ENCODE results near the gene EGFR.
"Not testable (repeated sequence)": the region's sequence is repeated elsewhere in the genome, so short reads cannot be mapped to it uniquely, and the experiment has no call there.

The EGFR gene

DNA sequence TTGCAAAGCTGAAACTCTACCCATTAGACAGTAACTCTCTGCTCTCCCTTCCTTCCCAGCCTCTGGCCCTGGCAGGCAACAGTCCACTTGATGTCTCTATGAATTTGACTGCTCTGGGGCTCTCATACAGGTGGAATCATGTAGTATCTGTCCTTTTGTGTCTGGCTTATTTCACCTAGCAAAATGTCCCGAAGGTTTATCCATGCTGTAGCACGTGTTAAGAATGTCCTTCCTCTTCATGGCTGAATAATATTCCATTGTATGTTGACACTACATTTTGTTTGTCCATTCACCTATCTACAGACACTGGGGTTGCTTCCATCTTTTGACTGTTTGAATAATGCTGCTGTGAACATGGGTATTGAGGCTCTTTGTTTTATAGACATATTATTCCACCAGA, 128.9 kb downstream of the EGFR start:
- DNase-seq (ENCODE audit: low spot score): no peak

DNA sequence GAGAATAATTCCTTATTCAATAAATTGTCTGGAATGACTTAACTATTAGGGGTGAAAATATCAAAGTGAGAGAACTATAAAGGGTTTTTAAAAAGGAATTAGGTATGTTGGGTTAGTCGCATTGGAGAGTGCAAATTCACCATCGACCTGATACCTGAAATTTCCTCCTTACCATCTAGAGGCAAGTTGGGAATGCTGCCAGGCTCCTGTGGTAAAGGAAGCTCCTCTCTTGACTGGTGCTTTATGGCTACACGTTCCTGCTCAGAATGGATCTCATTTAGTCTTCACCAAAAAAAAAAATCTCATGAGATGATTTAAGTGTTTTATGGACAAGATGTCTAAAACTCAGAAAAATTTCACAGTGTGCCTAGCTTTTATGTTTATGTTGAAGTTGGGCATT, 129.8 kb downstream of the EGFR start:
- no peak for DNase-seq (ENCODE audit: low spot score)

DNA sequence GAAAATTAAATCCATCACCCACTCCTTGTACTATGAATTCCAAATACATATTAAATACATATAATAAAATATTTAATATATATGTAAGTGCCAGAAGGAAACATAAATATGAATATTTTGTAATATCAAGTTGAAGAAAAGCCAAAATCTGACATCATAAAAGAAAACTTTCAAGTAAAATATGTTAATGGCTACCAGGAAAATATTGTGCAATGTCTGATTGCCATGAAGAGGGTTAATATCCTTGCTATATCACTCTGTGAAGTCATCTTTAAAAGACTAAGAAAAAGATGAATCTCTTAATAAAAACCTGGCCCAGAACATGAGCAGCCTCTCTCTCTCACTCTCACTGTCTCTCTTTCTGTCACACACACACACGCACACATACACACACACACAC, 130.2 kb downstream of the EGFR start:
- DNase-seq (ENCODE audit: low spot score): no peak

DNA sequence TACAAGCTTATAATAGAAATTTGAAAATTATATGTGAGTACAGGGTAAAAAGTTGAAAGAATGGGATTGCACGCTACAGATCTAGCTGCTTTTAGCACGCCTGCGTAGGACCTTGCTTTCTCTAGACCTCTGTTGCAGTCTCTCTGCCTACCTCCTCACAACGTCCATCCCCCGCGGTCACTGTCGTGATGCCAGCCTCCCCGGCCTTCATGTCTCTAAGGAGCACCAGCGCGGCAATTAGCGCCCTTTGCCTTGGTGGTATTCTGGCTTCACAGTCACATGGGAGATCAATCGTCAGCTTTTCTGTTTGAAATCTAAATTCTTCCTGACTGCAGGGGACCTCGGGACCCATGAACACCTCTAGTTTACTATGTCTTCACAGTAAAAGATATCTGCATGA, 131.3 kb downstream of the EGFR start:
- DNase-seq (ENCODE audit: low spot score): no peak

DNA sequence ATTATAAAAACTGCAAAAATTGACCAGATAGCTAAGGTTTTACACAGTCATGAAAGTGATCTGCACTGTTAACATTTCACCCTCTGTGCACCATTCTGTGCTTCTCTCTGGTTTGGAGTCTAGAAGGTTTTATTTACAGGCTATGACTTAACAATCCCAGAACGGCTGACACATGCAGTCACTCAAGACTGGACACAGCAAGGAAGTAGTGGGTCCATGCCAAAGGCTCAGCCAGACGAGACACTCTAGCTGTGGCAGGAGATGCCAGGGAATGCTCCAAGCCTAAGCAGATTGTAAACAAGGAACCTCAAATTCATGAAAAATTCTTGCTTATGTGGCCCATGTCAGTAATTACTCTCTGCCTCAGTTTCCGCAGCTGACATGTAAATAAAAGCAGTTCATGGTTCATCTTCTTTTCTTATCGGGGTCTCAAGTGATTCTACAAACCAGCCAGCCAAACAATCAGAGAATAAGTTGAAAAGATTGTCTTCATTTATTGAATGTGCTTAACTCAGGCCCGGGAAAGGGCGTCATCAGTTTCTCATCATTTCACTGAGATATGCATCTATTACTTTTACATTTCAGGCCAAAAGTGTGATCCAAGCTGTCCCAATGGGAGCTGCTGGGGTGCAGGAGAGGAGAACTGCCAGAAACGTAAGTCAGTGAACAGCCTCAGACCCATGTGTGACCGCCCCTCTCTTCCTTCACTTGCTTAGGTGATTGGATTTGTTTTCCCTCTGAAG, 132.1 kb downstream of the EGFR start:
- DNase-seq (ENCODE audit: low spot score): no peak

DNA sequence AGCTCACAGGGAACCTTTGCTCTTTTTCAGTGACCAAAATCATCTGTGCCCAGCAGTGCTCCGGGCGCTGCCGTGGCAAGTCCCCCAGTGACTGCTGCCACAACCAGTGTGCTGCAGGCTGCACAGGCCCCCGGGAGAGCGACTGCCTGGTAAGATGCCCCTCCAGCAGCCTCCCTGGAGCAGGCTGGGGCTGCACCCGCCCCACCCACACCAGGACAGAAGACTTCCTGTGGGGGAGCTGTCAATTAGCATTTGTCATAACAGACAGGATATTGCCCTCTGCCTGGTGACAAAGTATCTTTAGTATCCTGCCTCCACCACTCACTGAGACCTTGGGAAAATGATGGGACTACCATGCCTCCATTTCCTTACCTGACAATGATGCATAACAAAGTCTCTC, 133.7 kb downstream of the EGFR start:
- no peak for DNase-seq (ENCODE audit: low spot score)

DNA sequence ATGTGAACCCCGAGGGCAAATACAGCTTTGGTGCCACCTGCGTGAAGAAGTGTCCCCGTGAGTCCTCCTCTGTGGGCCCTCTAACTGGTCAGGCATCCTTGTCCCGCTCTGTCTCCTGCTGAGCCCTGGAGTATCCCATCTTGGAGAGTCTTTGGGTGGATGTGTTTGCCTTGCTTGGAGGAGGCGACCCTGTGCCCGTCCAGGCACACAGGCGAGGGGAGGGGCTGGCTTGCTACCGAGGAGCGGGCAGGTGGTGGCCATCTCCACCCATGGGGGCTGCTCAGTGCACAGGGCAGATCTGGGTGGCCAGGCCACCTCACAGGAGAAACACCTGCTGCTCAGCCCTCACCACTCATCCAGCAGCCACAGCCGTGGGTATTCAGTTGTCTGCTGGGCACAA, 135.3 kb downstream of the EGFR start:
- DNase-seq (ENCODE audit: low spot score): no peak

DNA sequence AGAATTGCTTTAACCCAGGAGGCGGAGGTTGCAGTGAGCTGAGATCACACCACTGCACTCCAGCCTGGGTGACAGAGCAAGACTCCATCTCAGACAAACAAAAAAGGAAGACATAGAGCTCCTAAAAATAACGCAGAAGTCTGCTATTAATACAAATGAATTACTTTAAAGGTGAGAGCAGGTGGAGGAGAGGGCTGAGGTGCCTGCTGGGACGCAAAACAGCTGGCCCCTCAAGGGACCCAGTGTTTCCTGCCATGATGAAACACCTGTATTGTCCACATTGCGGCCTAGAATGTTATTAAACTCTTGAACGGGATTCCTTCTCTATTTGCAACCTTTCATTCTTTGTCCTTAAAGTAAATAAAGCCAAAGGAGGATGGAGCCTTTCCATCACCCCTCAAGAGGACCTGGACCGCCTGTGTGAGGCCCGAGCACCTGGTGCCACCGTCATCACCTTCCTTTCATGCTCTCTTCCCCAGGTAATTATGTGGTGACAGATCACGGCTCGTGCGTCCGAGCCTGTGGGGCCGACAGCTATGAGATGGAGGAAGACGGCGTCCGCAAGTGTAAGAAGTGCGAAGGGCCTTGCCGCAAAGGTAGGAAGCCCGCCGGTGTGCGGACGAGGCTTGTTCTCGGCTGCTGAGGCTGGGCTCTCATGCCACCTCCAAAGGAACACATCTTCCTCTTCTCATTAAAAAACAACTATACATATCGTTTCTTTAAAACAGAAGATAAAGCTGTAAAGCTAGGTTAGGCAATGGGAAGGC, 136.7 kb downstream of the EGFR start:
- DNase-seq (ENCODE audit: low spot score): no peak

DNA sequence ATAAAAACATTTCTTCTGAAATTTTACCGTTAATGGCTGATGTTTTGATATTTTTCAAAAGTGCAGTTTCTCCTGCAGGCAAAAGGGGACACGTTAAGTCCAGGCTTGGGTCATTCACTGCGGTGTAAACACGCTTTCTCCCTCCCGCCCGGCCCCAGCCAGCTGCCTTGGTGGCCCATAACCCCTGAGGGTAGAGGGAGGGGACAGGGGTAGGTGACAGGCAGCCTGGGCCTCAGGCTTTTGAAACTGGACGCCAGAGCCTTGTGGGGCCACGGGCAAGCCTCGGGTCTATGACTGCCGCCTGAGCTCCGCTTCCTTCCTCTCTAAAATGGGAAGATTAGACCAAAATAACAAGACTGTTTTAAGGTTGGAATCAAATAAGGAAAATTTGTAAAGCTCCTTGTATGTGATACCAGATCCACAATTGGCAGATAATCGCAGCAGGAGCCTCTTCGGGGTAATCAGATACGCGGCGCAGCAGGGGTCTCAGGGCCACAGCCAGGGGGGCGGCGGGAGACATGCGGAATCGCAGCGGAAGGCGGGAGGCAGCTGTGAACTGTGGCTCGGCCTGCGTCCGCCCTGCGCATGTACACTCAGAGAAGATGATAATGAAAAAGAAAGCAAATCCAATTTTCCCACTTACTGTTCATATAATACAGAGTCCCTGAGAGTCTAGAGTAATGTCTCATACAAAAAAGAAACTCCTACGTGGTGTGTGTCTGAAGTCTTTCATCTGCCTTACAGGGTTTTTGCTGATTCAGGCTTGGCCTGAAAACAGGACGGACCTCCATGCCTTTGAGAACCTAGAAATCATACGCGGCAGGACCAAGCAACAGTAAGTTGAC, 138.3 kb downstream of the EGFR start:
- DNase-seq (ENCODE audit: low spot score): no peak

DNA sequence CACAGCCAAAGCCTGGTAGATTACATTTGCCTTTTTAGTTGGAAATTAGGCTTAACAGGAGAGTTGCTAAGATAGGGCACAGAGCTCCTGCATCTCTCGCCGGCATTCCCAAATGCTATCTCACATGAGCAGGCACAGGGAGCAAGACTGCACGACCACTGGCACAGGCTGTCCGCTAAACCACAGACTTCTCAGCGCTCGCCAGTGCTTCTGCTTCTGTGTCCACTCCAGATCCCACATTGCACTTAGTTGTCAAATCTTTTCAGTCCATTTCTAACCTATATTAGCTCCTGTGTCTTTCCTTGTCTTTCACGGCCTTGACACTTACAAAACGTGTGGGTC, 138.9 kb downstream of the EGFR start:
- no peak for DNase-seq (ENCODE audit: low spot score)

DNA sequence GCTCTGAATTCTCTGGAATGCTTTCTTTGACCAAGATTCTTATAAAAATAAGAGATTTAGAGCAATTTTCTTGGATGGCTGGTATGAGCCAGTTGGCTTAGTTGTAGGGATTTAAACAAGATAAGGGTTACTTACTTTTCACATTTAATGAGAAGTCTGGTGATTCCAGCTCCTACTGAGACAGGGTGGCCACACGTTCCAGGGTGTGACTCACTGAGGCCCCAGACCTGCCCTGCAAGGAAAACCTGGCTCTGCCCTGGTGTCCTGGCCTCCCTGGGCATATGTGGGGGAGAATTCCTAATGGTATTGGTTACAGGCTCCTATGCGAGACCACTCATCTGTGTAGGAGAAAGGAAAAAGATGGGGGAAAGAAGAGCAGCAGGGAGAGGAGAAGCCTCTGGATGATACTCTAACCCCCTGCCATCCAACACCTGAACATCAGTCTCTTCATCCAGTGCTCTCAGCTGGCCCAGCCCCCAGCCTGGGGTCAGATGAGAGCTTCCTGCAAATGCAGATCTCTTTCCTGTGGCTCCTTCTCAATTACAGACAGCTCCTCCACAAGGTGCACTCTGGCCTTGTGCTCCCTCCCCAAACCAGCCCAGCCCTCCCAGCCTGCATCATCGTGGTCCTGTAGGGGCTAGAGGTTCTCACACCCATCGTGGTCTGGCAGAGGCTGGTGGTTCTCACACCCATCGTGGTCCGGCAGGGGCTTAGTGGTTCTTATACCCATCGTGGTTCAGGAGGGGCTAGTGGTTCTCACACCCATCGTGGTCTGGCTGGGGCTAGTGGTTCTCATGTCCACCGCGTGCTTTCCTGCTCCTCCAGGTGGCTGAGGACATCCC, 139.9 kb downstream of the EGFR start:
- DNase-seq (ENCODE audit: low spot score): no peak

DNA sequence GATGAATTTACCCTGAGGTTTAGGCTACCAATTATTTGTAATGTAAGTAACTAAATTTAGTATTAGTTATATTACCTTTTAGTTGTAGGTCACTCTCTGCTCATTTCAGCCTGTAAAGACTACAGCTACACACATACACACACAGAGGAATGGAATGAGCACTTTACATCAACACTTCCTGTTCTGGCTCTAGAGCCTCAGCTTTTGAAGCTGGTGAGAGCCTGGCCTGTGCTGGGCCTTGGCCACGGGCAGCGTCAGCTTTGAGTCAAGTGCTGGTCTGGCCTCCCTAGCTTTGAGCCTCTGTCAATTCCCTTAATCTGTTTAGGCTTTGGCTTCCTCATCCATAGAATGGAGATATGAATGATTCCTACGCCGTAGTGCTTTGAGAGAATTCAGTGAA, 141.7 kb downstream of the EGFR start:
- no peak for DNase-seq (ENCODE audit: low spot score)

DNA sequence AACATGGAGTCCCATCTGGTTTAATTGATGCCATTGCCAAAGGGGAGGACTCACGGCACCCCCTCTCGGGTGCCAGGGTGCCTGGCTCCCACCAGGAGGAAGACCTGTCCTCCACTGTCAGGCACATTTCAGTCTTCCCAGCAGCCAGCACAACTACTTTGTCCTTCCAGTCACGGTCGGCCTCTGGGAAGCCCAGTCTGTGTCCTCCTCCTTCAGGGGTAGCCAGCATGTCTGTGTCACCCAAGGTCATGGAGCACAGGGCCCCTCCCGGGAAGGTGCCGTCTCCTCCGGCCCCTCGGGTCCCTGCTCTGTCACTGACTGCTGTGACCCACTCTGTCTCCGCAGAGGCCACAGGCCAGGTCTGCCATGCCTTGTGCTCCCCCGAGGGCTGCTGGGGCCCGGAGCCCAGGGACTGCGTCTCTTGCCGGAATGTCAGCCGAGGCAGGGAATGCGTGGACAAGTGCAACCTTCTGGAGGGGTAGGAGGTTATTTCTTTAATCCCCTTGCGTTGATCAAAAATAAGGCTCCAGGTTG, 142.4 kb downstream of the EGFR start:
- no peak for DNase-seq (ENCODE audit: low spot score)

DNA sequence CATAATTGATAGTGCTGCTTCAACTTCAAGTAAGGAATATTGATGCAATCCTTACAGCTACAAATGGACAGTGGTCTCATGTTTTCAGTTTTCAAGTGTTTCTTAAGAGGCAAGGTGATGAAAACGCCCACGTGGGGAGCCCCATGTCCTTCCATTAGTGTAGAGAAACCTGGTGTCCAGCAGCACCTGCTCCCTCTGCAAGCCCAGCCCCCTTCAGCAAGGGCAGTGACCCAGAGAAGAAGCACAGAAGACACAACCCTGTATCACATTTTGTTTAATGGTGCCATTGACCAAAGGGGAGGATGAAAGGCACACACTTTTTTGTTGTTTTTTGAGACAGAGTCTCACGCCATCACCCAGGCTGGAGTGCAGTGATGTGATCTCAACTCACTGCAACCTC, 143.7 kb downstream of the EGFR start:
- DNase-seq (ENCODE audit: low spot score): no peak

DNA sequence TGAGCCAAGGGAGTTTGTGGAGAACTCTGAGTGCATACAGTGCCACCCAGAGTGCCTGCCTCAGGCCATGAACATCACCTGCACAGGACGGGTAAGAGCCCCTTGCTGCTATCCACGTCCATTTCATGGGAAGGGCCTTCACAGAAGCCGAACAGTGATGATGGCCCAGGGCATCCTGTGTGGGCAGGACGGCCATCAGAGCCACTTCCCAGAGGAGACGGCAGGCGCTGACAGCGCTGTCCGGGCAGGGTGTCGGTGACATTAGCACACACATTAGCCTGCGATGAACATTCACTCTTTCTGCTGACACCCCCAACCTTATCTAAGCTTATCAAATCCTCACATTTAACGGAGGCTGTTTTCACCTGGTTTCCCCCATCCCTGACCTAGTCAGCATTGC, 144.9 kb downstream of the EGFR start:
- no peak for DNase-seq (ENCODE audit: low spot score)

DNA sequence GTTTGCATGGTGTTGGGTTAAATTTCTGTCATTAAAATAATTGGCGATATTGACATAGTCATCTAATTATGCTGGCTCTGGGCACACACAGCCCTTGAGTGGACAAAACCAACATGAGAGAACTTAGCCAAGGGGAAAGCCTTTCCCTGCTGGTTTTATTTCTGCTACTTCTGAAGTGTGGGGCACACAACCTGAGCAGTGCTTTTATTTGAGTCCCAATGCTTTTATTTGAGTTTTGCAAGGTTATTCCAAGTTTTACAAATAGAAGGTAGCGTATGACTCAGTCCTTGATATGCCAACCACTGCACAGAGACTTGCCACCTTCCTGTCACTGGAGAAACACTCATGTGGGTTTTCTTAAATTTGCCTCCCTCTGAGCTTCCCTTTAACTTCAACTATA, 145.7 kb downstream of the EGFR start:
- DNase-seq (ENCODE audit: low spot score): no peak

DNA sequence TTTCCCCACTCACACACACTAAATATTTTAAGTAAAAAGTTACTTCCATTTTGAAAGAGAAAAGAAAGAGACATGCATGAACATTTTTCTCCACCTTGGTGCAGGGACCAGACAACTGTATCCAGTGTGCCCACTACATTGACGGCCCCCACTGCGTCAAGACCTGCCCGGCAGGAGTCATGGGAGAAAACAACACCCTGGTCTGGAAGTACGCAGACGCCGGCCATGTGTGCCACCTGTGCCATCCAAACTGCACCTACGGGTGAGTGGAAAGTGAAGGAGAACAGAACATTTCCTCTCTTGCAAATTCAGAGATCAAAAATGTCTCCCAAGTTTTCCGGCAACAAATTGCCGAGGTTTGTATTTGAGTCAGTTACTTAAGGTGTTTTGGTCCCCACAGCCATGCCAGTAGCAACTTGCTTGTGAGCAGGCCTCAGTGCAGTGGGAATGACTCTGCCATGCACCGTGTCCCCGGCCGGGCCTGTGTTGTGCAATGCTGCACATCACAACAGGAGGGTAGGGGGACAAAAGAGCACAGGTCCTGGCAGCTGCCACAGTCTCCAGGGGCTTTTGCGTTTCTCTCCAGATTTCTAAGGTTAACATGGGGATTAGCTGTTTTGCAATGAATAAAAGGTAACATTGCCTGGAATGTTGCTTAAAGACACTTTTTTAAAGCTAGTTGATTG, 146.5 kb downstream of the EGFR start:
- no peak for DNase-seq (ENCODE audit: low spot score)

DNA sequence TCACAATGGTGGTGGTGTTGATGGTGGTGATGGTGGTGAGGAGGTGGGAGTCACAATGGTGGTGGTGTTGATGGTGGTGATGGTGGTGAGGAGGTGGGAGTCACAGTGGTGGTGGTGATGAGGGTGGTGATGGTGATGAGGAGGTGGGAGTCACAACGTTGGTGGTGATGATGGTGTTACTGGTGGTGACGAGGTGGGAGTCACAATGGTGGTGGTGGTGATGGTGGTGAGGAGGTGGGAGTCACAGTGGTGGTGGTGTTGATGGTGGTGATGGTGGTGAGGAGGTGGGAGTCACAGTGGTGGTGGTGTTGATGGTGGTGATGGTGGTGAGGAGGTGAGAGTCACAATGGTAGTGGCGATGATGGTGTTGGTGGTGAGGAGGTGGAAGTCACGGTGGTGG, 148.5 kb downstream of the EGFR start:
- DNase-seq (ENCODE audit: low spot score): not testable (repeated sequence)

DNA sequence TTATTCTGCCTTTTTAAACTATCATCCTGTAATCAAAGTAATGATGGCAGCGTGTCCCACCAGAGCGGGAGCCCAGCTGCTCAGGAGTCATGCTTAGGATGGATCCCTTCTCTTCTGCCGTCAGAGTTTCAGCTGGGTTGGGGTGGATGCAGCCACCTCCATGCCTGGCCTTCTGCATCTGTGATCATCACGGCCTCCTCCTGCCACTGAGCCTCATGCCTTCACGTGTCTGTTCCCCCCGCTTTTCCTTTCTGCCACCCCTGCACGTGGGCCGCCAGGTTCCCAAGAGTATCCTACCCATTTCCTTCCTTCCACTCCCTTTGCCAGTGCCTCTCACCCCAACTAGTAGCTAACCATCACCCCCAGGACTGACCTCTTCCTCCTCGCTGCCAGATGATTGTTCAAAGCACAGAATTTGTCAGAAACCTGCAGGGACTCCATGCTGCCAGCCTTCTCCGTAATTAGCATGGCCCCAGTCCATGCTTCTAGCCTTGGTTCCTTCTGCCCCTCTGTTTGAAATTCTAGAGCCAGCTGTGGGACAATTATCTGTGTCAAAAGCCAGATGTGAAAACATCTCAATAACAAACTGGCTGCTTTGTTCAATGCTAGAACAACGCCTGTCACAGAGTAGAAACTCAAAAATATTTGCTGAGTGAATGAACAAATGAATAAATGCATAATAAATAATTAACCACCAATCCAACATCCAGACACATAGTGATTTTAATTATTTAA, 151.7 kb downstream of the EGFR start:
- DNase-seq (ENCODE audit: low spot score): no peak

DNA sequence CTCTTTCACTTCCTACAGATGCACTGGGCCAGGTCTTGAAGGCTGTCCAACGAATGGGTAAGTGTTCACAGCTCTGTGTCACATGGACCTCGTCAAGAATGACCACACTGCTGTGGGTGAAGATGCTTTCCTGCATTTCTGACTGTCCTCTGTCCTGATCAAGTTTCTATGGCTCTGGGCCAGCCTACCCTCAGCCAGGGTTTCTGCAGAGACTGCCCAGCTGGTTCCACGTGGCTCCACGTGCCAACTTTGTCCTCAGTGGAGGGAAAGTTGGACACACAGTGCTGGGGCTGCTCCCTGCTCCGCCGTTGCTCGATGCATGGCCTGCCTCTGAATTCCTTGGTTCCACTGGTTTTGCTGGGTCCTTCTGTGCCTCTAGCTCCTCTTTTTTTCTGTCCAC, 152.3 kb downstream of the EGFR start:
- DNase-seq (ENCODE audit: low spot score): no peak

DNA sequence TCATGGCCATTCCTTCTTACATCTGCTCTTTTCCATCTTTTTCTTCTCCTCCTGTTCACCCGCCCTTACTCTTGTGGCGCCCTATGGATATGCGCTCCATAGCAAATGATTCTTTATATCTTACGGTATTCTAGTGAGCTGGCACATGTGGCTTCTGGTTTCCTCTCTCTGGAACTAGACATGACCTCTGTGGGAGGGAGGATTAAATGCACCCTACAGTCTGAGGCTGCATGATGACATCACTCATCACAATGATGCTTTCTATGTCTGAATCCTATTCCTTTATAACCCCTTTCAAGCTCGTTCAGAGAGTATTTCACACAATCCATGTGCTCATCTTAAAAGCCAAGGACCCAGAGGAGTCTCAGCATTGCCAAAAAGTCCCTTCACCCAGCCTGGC, 153.3 kb downstream of the EGFR start:
- peak; percentile 80 for DNase-seq (ENCODE audit: low spot score)
